ENCODE data around the gene RD3L. TPM values are rescaled to one million over a fixed set of nuclear protein-coding genes. Genes with fewer than 3 reads are reported as not detected.
"Not testable (repeated sequence)": the region's sequence is repeated elsewhere in the genome, so short reads cannot be mapped to it uniquely, and the experiment has no call there.

The RD3L gene
- polyA plus RNA-seq (2013): 0.07 TPM

GRCh38 chr14:103941973-103942736 lies at the start of gene RD3L:
Gene RD3L, minus strand, starts transcription at chr14:103942529. Its CDS starts 834 bp downstream, at chr14:103941695.
- 100% methylated on average over 9 of the region's 14 CpGs for whole genome bisulfite sequencing (ENCODE audit: insufficient coverage)
- peaks cover 0 to 1% (median 0%) of the 10 kb centered on the region in 5 experiments for H3K27me3 ChIP-seq (replicated peaks in 2 of 5; ENCODE audit: control insufficient read depth in 4 of 5, insufficient read depth in 5 of 5, low read length in 4 of 5)
- peaks cover 0 to 2% (median 0%) of the 10 kb centered on the region in 4 experiments for H3K4me1 ChIP-seq (ENCODE audit: control extremely low read depth in 1 of 4, control insufficient read depth in 4 of 4, insufficient read depth in 4 of 4, low read length in 3 of 4)
- no peak for DNase-seq
- no peaks in the 10 kb centered on the region for H3K36me3 ChIP-seq (ENCODE audit: control insufficient read depth in 4 of 4, insufficient read depth in 4 of 4, low read length in 3 of 4)
- H3K27ac ChIP-seq (ENCODE audit: insufficient read depth in 1 of 2, low read depth in 1 of 2, low read length in 2 of 2, poor library complexity in 1 of 2, severe bottlenecking in 2 of 2): no peak within 1 kb of the TSS
- CTCF ChIA-PET: interaction anchor here (0.7 to 3.0 kb wide), 10 partner anchors 9 to 133 kb away, joined by 3 to 9 read pairs (median 4); no protein-coding TSS in a partner anchor
- POLR2A ChIA-PET: interaction anchor here (0.5 kb wide), 1 partner anchor 21 kb away, joined by 3 read pairs; no protein-coding TSS in a partner anchor
- no peak within 1 kb of the TSS for H3K4me3 ChIP-seq (ENCODE audit: control insufficient read depth in 1 of 7, extremely low read depth in 1 of 7, insufficient read depth in 4 of 7, low read depth in 2 of 7, low read length in 6 of 7)
- H3K9me3 ChIP-seq (ENCODE audit: control extremely low read depth in 1 of 5, control insufficient read depth in 4 of 5, insufficient read depth in 2 of 5, low read depth in 1 of 5, low read length in 4 of 5): peaks cover 0 to 5% (median 0%) of the 10 kb centered on the region in 5 experiments

GRCh38 chr14:103989964-103990363 lies 47.6 kb upstream of the RD3L start:
- H3K27me3 ChIP-seq (replicated peaks in 2 of 5; ENCODE audit: control insufficient read depth in 4 of 5, insufficient read depth in 5 of 5, low read length in 4 of 5): peaks cover 0 to 3% (median 0%) of the 10 kb centered on the region in 5 experiments
- CTCF ChIA-PET: interaction anchor here (1.1 to 2.1 kb wide), 3 partner anchors 9 to 90 kb away, joined by 3 to 10 read pairs (median 4); no protein-coding TSS in a partner anchor
- H3K9me3 ChIP-seq (ENCODE audit: control extremely low read depth in 1 of 5, control insufficient read depth in 4 of 5, insufficient read depth in 2 of 5, low read depth in 1 of 5, low read length in 4 of 5): peaks cover 0 to 16% (median 9%) of the 10 kb centered on the region in 5 experiments
- H3K4me1 ChIP-seq (ENCODE audit: control extremely low read depth in 1 of 4, control insufficient read depth in 4 of 4, insufficient read depth in 4 of 4, low read length in 3 of 4): no peaks in the 10 kb centered on the region
- no peak overlapping the region for H3K4me3 ChIP-seq (ENCODE audit: control insufficient read depth in 1 of 7, extremely low read depth in 1 of 7, insufficient read depth in 4 of 7, low read depth in 2 of 7, low read length in 6 of 7)
- no peak overlapping the region for H3K27ac ChIP-seq (ENCODE audit: insufficient read depth in 1 of 2, low read depth in 1 of 2, low read length in 2 of 2, poor library complexity in 1 of 2, severe bottlenecking in 2 of 2)
- H3K36me3 ChIP-seq (ENCODE audit: control insufficient read depth in 4 of 4, insufficient read depth in 4 of 4, low read length in 3 of 4): no peaks in the 10 kb centered on the region
- POLR2A ChIA-PET: no interaction called here
- 100% methylated on average over 3 of the region's 4 CpGs for WGBS (ENCODE audit: insufficient coverage)
- DNase-seq: no peak

DNA sequence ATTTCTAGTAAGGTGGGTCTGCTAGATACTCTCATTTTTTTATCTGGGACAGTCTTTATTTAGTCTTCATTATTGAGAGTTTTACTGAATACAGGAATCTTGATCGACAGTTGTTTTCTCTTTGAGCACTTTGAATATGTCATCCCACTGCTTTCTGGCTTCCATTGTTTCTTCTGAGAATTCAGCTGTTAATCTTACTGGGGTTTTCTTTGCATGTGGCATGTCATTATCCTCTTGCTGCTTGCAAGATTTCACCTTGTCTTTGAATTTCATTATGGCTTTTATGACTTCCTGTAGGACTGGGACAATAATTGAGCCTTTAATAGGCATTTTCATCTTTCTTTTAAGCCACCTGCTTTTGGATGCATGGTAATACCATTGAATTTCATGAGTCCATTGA lies 46.7 kb upstream of the RD3L start:
- POLR2A ChIA-PET: no interaction called here
- Histone ChIP-seq H3K27ac (ENCODE audit: insufficient read depth in 1 of 2, low read depth in 1 of 2, low read length in 2 of 2, poor library complexity in 1 of 2, severe bottlenecking in 2 of 2) (no peak overlapping the region), H3K27me3 (replicated peaks in 2 of 5; ENCODE audit: control insufficient read depth in 4 of 5, insufficient read depth in 5 of 5, low read length in 4 of 5) (peaks cover 0 to 3% (median 0%) of the 10 kb centered on the region in 5 experiments), H3K4me1 (ENCODE audit: control extremely low read depth in 1 of 4, control insufficient read depth in 4 of 4, insufficient read depth in 4 of 4, low read length in 3 of 4) (no peaks in the 10 kb centered on the region), H3K4me3 (ENCODE audit: control insufficient read depth in 1 of 7, extremely low read depth in 1 of 7, insufficient read depth in 4 of 7, low read depth in 2 of 7, low read length in 6 of 7) (no peak overlapping the region), H3K9me3 (ENCODE audit: control extremely low read depth in 1 of 5, control insufficient read depth in 4 of 5, insufficient read depth in 2 of 5, low read depth in 1 of 5, low read length in 4 of 5) (peaks cover 0 to 22% (median 9%) of the 10 kb centered on the region in 5 experiments), H3K36me3 (ENCODE audit: control insufficient read depth in 4 of 4, insufficient read depth in 4 of 4, low read length in 3 of 4) (no peaks in the 10 kb centered on the region)
- DNase-seq: no peak
- 100% methylated on average over 1 of the region's 1 CpG for WGBS (ENCODE audit: insufficient coverage)
- CTCF ChIA-PET: interaction anchor here (0.8 to 2.1 kb wide), 2 partner anchors 8 to 38 kb away, joined by 3 to 10 read pairs; no protein-coding TSS in a partner anchor

DNA sequence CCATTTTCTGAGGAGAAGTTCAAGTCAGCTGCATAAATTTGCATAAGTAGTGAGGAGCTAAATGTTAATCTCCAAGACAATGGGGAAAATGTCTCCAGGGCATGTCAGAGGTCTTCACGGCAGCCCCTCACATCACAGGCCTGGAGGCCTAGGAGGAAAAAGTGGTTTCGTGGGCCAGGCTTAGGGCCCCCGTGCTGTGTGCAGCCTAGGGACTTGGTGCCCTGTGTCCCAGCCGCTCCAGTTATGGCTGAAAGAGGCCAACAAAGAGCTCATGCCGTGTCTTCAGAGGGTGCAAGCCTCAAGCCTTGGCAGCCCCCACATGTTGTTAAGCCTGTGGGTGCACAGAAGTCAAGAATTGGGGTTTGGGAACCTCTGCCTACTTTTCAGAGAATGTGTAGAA lies 41.9 kb upstream of the RD3L start:
- 93% methylated on average over 5 of the region's 5 CpGs for WGBS (ENCODE audit: insufficient coverage)
- CTCF ChIA-PET: interaction anchor here (1.4 to 6.9 kb wide), 3 partner anchors 78 to 177 kb away, joined by 6 to 108 read pairs (median 57); no protein-coding TSS in a partner anchor
- POLR2A ChIA-PET: no interaction called here

GRCh38 chr14:103980623-103981238 lies 38.4 kb upstream of the RD3L start:
- no CpG with 5 or more reads among the region's 14 CpGs for WGBS (ENCODE audit: insufficient coverage)
- H3K27me3 ChIP-seq (replicated peaks in 2 of 5; ENCODE audit: control insufficient read depth in 4 of 5, insufficient read depth in 5 of 5, low read length in 4 of 5); H3K36me3 ChIP-seq (ENCODE audit: control insufficient read depth in 4 of 4, insufficient read depth in 4 of 4, low read length in 3 of 4); H3K4me3 ChIP-seq (ENCODE audit: control insufficient read depth in 1 of 7, extremely low read depth in 1 of 7, insufficient read depth in 4 of 7, low read depth in 2 of 7, low read length in 6 of 7); H3K4me1 ChIP-seq (ENCODE audit: control extremely low read depth in 1 of 4, control insufficient read depth in 4 of 4, insufficient read depth in 4 of 4, low read length in 3 of 4); H3K9me3 ChIP-seq (ENCODE audit: control extremely low read depth in 1 of 5, control insufficient read depth in 4 of 5, insufficient read depth in 2 of 5, low read depth in 1 of 5, low read length in 4 of 5); H3K27ac ChIP-seq (ENCODE audit: insufficient read depth in 1 of 2, low read depth in 1 of 2, low read length in 2 of 2, poor library complexity in 1 of 2, severe bottlenecking in 2 of 2); POLR2A ChIA-PET: not testable (repeated sequence)
- CTCF ChIA-PET: interaction anchor here (0.7 to 6.9 kb wide), 16 partner anchors 9 to 178 kb away, joined by 3 to 108 read pairs (median 6); a partner anchor contains a TSS
- peak; percentile 9 to 10 (median 10) for DNase-seq

More for the DNA sequence above, 41.9 kb upstream of the RD3L start:
- no peaks in the 10 kb centered on the region for H3K4me1 ChIP-seq (ENCODE audit: control extremely low read depth in 1 of 4, control insufficient read depth in 4 of 4, insufficient read depth in 4 of 4, low read length in 3 of 4)
- no peak overlapping the region for H3K27ac ChIP-seq (ENCODE audit: insufficient read depth in 1 of 2, low read depth in 1 of 2, low read length in 2 of 2, poor library complexity in 1 of 2, severe bottlenecking in 2 of 2)
- H3K36me3 ChIP-seq (ENCODE audit: control insufficient read depth in 4 of 4, insufficient read depth in 4 of 4, low read length in 3 of 4): no peaks in the 10 kb centered on the region
- H3K27me3 ChIP-seq (replicated peaks in 2 of 5; ENCODE audit: control insufficient read depth in 4 of 5, insufficient read depth in 5 of 5, low read length in 4 of 5): peaks cover 0 to 3% (median 0%) of the 10 kb centered on the region in 5 experiments
- DNase-seq: no peak
- H3K4me3 ChIP-seq (ENCODE audit: control insufficient read depth in 1 of 7, extremely low read depth in 1 of 7, insufficient read depth in 4 of 7, low read depth in 2 of 7, low read length in 6 of 7): no peak overlapping the region
- H3K9me3 ChIP-seq (ENCODE audit: control extremely low read depth in 1 of 5, control insufficient read depth in 4 of 5, insufficient read depth in 2 of 5, low read depth in 1 of 5, low read length in 4 of 5): peaks cover 0 to 16% (median 4%) of the 10 kb centered on the region in 5 experiments

- no peaks in the 10 kb centered on the region for H3K4me1 ChIP-seq (ENCODE audit: control extremely low read depth in 1 of 4, control insufficient read depth in 4 of 4, insufficient read depth in 4 of 4, low read length in 3 of 4)
- POLR2A ChIA-PET: no interaction called here
- CTCF ChIA-PET: interaction anchor here (1.3 kb wide), 1 partner anchor 65 kb away, joined by 4 read pairs; no protein-coding TSS in a partner anchor
- no peak for DNase-seq
- no peaks in the 10 kb centered on the region for H3K9me3 ChIP-seq (ENCODE audit: control extremely low read depth in 1 of 5, control insufficient read depth in 4 of 5, insufficient read depth in 2 of 5, low read depth in 1 of 5, low read length in 4 of 5)
- no peaks in the 10 kb centered on the region for H3K27me3 ChIP-seq (replicated peaks in 2 of 5; ENCODE audit: control insufficient read depth in 4 of 5, insufficient read depth in 5 of 5, low read length in 4 of 5)
- H3K27ac ChIP-seq (ENCODE audit: insufficient read depth in 1 of 2, low read depth in 1 of 2, low read length in 2 of 2, poor library complexity in 1 of 2, severe bottlenecking in 2 of 2): no peak overlapping the region
- WGBS (ENCODE audit: insufficient coverage): no CpG with 5 or more reads among the region's 2 CpGs
- H3K36me3 ChIP-seq (ENCODE audit: control insufficient read depth in 4 of 4, insufficient read depth in 4 of 4, low read length in 3 of 4): no peaks in the 10 kb centered on the region
- H3K4me3 ChIP-seq (ENCODE audit: control insufficient read depth in 1 of 7, extremely low read depth in 1 of 7, insufficient read depth in 4 of 7, low read depth in 2 of 7, low read length in 6 of 7): no peak overlapping the region
These were observed 32.2 kb upstream of the RD3L start for GRCh38 chr14:103974575-103974974.
